GM21526 (cell line): ENCODE results near the gene ZC3H12A.
A peak's percentile ranks its signal among the peaks of the same experiment; 100 is the strongest.

ENCODE experiments used
- ATAC-seq: cut with Tn5 transposase; IDR thresholded peaks from one replicate; pipeline ENCODE4 v1.9.1; 2021; ENCODE audit warnings: moderate library complexity; ENCODE audit not compliant: unreplicated experiment, low FRiP score

The ZC3H12A gene

DNA sequence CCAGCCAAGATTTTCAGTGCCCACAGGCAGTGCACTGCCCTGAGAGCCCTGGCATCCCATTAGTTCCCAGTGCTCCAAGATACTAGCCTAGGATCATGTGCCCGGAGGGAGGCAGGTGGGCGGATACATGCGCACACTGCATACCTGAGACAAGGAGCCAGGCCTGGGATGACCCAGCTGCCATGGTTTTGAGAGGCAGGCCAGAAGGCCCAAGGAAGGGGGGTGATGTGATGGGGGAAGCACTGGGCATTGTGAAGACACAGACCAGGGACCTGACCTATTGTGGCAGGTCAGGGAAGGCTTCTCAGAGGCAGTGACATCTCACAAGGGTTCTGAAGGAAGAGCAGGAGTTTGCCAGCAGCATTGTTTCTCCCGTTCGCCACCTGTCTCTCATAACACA lies 3.6 kb downstream of the ZC3H12A start:
- no peak for ATAC-seq

DNA sequence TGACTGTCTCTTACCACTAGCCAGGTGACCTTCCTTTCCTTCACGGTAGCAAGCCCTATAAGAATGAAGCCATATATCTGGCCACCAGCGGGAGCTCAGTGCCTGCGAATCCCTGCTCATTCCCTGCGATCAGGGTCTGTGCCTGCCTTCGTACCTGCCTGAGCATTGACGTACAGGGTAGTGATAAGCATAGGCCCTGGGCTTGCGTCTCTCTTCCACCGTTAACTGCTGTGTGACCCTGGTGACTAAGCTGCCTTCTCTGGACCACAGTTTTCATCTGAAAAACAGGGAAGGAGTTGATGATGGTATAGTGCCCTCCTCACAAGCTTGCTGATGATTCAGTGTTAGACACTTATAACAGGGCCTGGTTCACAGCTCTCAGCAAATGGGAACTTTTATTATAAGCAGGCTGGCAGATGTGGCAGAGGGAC lies 4.1 kb downstream of the ZC3H12A start:
- ATAC-seq = no peak

DNA sequence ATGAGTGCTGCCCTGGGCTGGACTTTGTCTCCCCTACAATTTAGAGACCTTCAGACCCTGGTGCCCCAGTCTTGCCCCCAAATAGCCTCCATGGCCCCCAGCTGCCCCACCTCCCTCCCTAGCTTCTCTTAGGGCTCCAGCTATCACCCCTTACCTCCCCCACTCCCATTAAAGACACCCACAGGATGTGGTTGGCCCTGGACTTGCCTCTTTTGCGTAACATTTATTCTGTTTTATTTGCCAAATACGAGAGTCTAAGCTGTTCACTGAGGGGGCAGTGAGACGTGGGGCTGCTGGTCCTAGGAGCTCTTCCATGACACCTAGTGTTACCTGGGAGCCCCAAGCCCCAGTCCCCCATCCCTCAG lies 4.5 kb downstream of the ZC3H12A start:
- ATAC-seq = no peak

DNA sequence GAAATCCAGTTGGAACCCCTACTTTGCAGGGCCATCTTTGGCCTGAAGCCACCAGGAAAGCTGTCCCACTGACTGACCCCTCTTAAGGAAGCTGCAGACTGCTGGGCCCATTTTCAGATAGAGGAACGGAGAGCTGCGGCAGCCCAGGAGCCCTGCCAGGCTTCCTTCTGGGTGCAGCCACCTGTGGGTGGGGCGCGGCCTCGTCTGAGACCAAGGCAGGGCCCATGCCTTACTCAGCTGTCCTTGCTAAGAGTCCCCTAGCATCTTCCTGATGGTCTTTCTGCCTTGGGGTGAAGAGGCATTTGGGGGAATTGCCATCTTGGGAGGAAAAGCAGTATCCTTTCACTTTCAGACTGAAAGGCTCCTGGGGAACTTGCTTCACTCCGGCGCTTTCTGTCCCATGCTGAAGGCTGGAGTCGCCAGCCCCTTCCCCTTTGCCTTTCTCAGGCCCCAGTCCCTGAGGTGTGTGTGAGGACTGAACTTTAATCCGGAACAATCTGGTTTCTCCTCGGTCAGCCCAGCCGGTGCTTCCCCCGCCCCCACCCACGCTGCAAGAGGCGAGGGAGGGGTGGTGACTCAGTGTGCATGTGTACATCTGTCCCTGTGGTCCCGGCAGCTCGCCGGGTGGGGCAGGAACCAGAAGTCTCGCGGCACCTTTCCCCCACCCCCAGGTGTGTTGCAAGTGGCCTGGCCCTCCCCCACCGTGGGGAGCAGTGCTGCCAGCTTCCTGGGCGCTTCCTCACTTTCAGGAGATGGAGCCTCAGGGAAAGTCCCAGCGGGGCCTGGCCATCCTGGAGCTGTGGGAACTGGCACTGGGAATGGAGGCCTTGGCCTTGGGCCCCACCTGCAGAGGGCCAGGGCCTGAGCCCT lies 5.1 kb downstream of the ZC3H12A start:
- peak; percentile 30 for ATAC-seq

DNA sequence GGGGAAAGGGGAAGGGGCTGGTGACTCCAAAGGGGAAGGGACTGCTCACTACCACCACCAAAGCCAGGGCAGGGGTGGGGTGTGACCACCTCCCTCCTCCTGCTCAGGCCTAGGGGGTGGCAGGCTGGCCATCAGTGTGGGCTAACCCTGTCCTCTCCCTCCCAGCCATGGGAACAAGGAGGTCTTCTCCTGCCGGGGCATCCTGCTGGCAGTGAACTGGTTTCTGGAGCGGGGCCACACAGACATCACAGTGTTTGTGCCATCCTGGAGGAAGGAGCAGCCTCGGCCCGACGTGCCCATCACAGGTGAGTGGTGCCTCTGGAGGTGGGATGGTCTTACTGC lies 5.7 kb downstream of the ZC3H12A start:
- no peak for ATAC-seq

DNA sequence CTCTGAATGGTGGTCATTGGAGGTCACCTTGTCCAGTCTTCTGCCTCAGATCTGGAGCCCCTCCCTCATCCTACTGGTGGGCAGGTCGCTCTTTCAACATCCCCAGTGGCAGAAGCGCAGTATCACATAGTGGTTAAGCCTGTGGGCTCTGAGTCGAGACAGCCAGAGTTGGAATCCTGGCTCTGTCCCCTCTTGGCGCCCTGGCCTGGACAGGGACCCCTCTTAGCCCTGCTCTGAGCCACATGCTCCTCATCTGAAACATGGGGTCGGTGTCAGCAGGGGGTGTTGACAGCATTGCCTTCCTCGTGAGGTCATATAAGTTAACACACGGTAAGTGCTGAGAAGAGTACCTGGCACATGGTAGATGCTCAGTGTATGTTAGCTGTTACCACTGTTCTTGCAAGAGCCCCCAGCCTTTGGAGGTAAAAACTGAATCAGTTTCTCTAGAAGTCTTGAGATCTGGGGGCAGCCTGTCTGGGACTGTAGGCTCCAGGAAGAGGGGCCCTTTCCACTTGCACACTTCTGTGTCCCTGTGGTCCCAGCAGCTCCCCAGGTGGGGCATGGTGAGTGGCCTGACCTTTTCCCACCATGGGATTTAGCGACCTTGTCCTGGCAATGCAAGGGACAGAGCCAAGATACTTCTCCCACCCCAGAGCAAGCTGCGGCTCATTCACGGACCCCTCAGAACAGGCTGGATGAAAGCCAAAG lies 6.4 kb downstream of the ZC3H12A start:
- no peak for ATAC-seq

DNA sequence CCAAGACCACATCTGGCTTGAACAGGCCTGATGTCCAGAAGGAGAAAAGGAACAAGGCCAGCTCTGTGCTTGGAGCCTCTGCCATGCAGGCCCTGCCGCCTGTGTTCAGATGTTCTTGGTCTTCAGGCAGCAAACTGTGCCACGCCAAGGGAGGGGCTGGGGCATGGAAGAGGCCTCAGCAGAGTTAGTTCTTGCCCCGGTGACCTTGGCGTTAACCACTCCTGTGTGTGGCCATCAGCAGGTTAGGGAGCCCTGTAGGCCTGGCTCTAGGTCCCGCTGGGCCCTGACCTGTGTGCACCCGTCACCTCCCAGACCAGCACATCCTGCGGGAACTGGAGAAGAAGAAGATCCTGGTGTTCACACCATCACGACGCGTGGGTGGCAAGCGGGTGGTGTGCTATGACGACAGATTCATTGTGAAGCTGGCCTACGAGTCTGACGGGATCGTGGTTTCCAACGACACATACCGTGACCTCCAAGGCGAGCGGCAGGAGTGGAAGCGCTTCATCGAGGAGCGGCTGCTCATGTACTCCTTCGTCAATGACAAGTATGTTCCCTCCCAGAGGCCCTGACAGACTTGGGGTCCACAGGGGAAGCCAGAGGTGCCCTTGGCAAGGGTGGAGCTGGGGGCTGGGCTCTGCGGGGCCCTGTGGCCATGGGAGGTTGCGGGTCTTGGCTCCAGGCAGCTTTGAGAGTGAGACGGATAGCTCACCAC lies 7.1 kb downstream of the ZC3H12A start:
- ATAC-seq = no peak

DNA sequence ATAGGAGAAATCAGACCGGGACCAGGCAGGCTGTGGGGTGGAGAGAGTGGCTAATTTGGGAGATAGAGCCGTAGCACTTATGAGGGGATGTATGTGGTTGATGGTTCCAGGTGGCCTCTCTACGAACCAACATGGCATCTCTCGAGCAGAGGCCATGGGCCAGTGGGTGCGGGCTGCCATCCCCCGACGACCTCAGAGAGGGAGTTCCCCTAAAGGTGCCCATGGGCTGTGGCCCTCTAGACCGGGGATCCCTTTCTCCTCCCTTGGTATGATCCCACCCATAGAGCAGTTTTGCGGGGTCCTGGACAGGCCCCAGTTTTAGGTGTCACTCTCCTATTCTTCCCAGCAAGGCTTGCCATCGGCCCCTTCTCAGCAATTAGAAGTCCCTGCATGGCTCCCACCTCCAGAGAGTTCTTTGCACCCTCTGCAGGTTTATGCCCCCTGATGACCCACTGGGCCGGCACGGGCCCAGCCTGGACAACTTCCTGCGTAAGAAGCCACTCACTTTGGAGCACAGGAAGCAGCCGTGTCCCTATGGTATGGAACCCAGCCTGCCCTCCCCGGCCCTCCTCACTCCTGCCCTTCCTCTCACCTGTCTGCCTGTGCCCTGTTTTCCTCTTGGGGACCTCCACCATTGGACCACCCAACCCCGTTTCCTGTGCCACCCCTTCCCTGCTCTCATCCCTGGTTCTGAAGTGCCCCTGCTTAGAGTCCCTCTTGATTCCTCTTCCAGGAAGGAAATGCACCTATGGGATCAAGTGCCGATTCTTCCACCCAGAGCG lies 7.8 kb downstream of the ZC3H12A start:
- ATAC-seq = no peak

DNA sequence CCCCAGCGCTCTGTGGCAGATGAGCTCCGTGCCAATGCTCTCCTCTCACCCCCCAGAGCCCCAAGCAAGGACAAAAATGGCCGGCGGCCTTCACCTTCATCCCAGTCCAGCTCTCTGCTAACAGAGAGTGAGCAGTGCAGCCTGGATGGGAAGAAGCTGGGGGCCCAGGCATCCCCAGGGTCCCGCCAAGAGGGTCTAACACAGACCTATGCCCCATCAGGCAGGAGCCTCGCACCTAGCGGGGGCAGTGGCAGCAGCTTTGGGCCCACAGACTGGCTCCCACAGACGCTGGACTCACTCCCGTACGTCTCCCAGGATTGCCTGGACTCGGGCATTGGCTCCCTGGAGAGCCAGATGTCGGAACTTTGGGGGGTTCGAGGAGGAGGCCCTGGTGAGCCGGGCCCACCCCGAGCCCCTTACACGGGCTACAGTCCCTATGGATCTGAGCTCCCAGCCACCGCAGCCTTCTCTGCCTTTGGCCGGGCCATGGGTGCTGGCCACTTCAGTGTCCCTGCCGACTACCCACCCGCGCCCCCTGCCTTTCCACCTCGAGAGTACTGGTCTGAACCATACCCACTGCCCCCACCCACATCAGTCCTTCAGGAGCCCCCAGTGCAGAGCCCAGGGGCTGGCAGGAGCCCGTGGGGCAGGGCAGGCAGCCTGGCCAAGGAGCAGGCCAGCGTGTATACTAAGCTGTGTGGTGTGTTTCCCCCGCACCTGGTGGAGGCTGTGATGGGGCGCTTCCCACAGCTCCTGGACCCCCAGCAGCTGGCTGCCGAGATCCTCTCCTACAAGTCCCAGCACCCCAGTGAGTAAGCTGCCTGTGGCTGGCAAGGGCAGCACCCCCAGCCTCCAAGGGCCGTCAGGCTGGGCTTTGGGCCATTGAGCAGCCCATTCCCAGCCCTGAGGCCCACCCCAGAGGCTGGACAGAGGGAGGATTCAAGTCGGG lies 8.7 kb downstream of the ZC3H12A start:
- no peak for ATAC-seq

DNA sequence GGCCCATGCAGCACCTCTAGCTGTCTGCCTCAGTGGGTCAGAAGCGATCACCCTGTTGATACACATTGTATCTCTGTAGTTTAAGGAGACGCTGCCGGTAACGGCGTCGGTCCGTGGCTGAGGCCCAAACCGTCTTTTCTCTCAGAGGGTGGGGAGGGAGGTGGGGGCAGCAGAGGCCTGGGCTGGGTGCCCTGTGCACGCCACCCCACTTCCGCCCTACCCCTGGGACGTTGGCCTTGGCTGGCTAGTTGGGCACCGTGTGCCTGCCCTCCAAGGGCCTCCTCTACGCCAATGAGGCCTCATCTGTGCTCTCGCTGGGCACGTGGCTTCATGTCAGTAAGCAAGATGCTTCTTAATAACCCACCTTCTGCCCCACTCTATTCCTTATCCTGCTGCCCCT lies 9.4 kb downstream of the ZC3H12A start:
- no peak for ATAC-seq

DNA sequence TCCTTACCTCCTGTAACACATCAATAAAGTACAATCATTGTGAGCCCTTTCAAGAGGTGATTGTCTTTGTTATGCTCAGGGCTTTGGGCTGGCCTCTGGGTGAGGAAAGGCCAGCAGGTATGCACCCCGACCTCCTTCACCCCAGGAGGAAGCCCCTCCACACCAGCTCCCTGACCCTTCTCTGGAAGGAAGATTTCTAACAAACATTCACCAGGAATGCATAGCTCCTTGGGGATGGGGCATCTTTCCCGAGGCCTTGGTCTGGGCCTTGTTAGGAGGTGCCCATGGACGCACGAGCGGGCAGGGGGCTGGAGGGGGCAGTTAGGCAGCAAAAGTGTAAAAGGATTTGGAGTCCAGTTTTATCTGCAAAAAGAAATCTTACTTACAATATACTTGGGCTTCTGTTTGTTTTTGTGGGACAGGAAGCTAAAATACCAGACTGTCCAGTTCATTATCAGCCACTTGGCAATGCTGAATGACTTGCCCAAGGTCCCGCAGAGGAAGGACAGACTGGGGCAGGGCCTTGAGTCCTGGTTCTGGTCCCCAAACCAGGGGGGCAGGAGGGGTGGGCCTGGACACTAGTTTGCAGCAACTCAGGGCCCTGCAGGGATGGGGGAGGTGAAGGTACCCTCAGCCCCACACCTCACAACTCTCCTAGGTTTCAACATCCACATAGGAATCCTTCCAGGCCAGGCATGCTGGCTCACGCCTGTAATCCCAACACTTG lies 10.1 kb downstream of the ZC3H12A start:
- no peak for ATAC-seq

DNA sequence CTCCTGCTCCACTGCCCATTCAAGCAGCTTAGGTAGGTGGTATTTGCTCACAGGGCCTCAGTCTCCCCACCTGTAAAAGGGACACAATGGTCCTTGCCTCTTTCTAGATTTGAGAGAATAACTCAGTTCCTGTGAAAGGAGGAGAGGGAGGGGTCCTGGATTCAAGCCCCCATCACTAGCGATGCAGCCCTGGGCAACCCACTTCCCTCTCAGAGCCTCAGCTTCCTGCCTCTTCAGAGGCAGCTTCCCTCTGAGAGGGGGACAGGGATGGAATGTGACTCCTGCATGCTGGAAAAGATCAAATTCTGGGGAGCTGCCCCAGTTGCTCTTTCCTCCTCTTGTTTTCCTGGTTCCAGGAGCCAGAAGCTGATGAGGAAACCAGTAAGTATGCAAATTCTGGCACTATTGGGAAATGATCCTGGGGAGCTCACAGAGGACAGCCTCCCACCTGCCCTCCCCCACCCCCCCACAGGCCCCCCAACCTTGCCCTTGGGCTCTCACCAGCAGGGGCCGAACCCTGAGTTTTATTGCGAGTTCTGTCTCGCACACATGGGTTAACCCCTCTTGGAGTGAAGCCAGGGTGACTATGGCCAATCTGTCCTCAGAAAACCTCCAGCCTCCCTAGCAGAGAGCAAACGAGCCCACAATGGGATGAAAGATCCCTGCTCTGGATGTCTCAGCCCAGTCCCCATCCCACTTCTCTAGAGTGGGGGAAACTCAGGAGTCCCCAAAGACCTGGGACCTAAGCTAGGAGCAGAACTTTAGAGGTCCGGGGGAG lies 11.7 kb downstream of the ZC3H12A start:
- no peak for ATAC-seq

DNA sequence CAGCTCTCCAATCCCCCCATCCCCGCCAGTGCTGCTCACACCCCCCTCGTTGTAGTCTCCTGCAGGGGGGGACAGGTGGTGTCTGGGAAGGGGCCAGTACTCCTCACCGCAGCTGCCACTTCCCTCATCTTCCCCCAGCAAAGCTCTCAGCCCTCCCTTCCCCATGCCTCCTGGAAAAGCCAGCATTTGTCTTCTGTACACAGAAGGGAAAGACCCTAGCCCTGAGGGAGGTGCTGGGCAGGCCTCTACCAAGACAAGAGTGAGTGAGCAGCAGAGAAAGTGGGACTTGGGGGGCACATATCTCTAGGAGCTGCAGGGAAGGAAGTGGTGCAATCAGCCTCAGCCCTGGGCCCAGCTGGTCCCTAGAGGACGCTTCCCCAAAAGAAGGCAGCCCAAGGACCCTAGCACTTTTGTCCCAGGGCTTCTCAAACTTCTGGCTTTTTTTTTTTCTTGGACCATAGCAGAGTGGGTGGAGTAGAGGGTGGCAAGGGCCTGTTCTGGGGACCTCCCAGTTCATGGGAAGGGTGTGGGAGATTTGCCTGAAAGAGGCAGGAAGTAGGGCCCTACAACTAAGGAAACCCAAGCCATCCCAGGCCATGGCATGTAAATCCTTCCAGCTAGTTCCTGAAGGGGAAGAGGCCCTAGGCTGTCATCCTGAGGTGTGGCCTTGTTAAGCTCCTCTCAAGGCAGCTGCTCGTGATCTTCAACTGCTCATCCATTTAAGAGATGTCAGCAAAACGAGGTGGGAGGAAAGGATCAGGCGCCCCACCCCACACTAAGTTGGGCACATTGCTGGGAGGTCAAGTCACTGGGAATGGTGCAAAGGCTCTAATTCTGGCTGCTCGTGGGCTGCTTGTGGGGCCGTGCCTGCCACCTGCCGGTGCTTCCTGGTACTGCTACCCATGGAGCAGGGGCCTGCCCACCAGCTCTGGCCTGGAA lies 12.6 kb downstream of the ZC3H12A start:
- ATAC-seq = no peak

DNA sequence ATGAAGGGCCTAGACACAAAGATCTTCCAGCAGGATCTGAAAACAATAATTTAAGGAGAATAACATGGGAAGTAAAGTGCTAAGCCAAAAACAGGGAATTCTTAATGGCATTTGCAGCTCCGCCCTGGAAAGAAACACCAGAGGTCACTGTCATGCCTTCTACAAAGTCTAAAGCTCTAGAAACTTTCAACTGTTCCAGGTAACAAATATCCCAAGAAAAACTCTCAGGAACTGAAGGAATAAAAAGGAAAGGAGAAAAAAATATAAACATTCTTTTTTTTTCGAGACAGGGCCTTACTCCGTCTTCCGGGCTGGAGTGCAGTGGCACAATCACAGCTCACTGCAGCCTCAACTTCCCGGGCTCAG lies 13.2 kb downstream of the ZC3H12A start:
- ATAC-seq = no peak

DNA sequence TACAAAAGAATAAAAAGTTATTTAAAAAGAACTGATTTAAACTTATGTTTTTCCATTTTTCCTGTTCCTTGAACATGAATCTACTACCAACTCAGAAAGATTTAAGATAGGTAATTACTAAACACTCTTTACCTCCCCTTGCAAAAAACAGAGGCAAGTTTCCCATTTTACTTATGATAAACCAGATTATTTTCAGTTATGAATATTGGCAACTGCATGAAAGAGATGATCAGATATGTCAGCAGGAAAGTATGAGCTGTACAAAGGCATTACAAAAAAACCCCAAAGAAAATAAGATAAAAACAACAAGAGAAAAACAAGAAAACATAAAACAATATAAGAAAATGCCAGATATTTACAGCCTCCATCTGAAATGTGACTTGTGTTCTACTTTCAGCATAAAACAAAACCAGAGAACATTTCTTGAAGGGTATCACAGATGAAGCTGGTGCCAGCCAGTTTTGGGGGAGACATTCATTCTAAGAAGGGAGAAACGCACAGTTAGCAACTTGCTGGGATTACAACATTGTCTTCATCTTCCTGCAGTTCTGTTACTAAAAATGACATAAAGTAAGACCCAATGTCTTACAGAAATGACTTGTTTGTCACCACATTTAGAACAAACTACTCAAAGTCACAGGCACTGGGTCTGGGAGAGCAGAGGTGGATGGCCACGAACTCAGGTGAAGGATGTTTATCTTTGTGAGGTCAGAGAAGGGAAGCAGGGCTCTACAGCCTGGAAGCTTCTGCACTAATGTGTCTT lies 19.1 kb downstream of the ZC3H12A start:
- no peak for ATAC-seq

DNA sequence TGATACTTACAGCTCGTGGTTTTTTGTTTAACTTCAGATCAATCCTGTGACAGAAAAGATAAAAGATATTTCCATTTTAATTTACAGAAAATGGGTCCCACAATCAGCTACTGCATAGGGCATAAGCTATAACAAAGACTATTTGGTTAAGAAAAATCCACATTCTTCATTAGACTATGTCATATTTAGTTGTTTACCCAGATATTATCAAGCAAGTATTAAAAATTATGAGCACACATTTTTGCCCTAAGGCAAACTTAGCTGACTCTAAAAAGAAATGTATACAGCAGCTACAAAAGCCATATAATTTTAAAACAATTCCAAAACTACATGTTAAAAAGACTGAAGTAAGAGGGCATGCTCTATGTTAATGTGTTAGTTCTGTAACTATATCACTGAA lies 21.5 kb downstream of the ZC3H12A start:
- ATAC-seq = no peak

DNA sequence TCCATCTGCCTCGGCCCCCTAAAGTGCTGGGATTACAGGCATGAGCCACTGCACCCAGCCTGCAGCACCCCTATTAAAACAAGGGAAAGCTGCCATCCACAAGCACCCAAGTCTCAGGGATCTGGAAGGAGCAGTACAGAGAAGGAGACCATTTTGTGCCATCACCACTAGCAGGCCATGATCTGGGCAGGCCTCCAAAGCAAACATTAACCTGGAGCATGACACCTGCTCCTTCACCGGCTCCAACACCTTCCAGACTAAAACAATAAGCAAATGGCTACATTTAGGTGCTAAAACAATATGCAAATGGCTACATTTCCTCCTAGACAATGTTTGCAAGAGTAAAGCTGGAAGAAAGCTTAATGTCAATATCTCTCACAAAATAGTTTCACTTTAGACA lies 23.5 kb downstream of the ZC3H12A start:
- ATAC-seq = no peak
